Measurements from ENCODE around the gene RGPD6.
"Not testable (repeated sequence)": the region's sequence is repeated elsewhere in the genome, so short reads cannot be mapped to it uniquely, and the experiment has no call there.

DNA sequence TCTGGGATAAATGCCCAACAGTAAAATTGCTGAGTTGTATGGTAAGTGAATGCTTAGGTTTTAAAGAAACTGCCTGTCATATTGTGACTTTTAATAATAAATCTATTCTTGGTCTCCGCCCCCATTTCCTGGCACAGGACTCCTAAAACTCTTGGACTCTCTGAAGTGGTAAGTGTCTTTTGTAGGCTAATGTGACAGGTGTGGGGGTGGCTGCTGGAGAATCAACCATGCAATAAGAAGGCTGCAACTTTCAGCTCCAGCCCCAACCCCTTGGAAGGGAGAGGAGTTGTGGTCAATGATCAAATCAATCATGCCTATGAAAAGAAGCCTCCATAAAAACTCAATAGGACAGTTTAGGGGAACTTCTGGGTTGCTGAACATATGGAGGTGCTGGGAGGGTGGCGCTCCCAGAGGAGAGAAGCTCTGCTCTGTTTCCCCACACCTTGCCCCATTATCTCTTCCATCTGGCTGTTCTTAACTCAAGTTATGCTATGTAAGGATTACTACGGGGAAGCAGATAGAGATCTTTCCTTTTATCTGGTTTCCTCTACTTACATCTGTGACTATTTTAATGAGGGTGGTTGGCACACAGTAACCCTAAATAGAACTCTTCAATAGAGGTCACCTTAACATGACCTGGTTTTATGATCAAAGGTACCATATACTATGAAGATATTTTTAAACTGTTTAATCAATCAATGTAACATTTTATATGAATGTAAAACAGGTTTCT, 101.2 kb downstream of the RGPD6 start:
- TF ChIP-seq, protein P1, sequence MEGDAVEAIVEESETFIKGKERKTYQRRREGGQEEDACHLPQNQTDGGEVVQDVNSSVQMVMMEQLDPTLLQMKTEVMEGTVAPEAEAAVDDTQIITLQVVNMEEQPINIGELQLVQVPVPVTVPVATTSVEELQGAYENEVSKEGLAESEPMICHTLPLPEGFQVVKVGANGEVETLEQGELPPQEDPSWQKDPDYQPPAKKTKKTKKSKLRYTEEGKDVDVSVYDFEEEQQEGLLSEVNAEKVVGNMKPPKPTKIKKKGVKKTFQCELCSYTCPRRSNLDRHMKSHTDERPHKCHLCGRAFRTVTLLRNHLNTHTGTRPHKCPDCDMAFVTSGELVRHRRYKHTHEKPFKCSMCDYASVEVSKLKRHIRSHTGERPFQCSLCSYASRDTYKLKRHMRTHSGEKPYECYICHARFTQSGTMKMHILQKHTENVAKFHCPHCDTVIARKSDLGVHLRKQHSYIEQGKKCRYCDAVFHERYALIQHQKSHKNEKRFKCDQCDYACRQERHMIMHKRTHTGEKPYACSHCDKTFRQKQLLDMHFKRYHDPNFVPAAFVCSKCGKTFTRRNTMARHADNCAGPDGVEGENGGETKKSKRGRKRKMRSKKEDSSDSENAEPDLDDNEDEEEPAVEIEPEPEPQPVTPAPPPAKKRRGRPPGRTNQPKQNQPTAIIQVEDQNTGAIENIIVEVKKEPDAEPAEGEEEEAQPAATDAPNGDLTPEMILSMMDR (IDR thresholded peaks at IDR 0.05): not testable (repeated sequence)
- TF ChIP-seq EP300 (IDR thresholded peaks at IDR 0.05): not testable (repeated sequence)
